Measurements from ENCODE around the gene BCAT1.
"Not testable (repeated sequence)": the region's sequence is repeated elsewhere in the genome, so short reads cannot be mapped to it uniquely, and the experiment has no call there.

Gene BCAT1

DNA sequence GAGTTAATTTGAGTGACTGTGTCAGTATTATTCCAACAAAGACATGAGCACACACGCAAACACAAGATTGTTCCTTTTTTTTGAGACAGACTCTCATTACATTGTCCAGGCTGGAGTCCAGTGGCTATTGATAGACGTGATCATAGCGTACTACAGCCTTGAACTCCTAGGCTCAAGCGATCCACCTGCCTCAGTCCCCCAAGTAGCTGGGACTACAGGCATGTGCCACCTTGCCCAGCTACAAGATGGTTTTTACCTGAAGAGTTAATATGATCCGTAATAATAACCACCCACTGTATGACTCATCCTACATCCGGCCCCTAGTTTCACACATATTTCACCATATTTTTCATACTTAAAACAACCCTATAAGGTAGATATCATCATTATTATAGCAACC lies 26.8 kb downstream of the BCAT1 start:
- no peak for DNase-seq

DNA sequence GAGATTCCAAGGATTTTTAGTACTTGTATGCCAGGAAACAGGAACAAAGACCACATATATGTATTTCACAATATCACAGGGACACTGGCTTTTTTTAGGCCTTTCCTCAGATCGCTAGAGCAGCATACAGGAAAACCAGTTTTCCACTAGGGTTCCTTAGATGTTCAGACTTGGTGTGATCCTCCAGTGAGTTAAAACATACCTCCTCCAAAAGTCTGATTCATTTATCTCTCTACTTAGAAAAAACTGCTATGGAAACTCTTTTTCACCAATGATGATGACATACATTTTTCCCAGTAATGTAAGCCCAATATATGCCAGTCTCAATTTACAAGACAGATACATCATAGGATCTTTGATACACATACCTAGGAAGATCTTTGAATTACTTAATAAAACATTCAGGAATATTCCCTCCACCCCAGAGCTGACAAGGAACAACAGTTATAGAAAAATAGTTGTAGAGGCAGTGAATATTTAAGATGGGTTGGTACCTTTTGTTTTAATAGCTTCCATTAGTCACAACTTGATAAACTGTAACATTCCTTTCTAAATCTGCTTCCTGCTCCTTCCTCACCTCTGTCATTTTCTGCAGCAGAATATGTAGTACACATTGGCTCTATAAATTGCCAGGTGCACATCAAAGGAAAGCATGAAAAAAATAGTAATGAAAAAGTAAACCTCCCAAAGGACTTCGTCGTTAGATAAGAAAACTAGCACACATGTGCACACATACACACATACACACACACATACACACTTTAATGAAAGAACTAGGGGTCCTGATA lies 27.5 kb downstream of the BCAT1 start:
- DNase-seq, result no peak

DNA sequence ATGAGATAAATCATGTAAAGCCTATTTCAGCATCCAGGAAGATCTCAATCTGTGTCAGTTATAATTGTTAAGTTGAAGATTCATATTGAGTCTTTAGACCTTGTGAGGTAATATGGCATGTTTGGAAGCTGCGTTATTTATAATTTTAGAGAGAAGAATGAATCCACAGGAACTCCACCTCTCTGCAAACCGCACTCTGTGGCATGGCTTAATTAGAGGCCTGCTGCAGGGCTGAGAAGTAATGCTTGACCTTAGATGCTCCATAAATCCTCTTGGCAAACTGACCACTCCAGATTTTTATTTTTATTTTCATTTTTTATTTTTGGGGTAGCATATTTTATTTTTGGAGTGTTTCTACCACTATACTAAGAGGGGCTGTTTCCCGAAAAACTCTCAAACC lies 28.8 kb downstream of the BCAT1 start:
- no peak for DNase-seq

DNA sequence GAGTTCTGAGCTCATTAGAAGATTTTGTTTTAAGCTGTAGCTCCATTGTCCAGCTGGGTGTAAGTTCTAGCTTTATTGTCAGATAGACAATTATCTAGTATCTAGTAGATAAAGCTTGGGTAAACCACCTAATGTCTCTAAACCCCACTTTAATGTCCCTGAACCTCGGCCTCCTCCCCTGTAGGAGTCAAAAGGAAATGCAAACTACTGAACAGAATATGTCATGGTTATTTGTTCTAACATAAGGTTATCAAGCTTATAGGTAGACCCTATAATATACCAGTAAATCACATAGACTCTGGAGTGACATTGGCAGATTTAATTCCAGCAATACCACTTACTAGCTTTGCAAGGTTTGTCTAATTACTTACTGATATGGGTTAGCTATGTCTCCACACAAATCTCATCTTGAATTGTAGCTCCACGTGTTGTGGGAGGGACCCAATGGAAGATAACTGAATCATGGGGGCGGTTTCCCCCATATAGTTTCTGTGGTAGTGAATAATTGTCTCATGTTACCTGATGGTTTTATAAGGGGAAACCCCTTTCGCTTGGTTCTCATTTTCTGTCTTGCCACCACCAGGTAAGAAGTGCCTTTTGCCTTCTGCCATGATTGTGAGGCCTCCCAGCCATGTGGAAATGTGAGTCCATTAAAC lies 29.4 kb downstream of the BCAT1 start:
- no peak for DNase-seq

DNA sequence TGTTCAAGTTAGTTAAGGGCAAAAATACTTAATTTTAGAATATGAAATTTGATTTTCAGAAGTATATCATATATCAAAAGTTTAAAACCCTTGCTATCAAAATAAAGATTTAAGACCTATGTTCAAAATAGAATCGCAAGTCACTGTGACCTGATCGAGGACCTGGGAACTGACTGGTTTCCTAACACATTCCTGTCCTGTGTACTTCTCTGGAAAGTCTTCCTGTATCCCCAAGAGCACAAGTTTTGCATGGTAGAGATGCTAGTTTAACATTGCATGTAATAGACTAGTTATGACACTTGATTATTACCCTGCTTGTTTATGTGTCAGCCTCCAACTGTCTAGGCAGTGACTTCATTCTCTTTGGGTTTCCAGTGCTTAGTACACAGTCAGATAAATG lies 30.3 kb downstream of the BCAT1 start:
- DNase-seq, result no peak

DNA sequence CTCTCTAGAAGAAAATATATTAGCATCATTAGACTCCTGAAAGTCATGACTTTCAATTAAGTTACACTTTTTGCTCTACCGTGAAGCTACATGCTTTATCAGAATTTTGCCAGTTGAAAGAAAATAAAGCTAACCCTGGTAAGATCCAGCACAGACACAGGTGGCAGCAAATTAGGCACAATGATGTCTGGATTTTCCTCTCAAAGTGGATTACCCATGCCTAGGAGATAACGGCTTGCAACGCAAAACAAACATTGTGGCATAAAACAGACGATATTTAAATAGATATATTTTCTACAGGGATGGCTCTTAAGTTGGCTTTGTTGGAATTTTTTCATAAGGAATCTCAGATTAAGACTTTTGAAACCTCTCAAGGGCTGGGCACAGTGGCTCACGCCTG lies 33.4 kb downstream of the BCAT1 start:
- DNase-seq, result no peak

DNA sequence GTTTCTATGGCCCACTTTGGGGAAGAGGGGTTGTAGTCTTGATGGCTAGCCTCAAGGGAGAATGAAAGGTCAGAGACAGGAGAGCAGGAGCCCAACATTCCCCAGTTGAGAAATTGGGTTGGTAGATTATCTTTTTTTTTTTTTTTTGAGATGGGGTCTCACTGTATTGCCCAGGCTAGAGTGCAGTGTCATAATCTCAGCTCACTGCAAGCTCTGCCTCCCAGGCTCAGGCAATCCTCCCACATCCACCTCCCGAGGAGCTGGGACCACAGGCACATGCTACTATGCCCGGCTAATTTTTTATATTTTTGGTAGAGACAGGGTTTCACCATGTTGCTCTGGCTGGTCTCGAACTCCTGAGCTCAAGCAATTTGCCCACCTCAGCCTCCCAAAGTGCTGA lies 34.9 kb downstream of the BCAT1 start:
- no peak for DNase-seq

DNA sequence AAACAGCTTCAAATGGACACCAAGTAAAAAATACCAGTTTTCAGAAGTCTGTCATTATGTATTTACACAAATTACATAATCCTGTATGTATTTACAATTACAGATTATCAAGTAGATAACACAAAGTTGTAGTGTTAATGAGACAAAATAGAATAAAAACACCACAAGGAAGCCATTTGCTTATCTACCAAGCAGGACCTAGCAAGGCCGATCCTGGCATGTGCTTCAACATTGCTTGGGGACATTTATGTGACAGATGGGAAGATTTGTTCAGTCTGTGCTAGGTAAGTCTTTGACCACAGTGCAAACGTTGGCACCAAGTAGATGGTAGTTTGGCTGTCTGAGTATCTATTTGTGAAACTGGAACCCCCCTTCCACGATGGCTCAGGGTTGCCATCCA lies 35.8 kb downstream of the BCAT1 start:
- DNase-seq, result no peak

DNA sequence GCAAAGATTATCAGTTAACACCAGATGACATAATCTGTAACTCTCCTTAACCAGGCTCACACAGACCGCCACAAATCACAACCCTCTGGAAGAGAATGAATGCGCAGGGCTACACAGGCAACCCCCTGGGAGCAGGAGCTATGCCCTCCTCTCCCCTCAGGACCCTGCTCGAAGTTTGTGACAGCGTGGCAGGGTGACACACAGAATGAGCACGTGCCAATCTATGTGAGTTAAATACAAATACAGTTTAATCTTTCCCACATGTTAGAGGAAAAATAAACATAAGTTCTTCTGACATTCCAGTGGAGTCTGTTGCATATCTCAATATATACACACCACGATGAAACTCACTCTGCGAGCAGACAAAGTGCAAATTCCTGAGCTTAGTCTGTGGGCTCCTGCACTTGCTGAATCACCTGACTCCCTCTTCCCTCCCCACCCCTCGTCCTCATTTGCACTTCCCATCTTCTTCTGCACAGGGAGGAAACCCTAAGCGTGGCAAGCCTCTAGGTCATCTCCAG lies 37.6 kb downstream of the BCAT1 start:
- DNase-seq, result no peak

DNA sequence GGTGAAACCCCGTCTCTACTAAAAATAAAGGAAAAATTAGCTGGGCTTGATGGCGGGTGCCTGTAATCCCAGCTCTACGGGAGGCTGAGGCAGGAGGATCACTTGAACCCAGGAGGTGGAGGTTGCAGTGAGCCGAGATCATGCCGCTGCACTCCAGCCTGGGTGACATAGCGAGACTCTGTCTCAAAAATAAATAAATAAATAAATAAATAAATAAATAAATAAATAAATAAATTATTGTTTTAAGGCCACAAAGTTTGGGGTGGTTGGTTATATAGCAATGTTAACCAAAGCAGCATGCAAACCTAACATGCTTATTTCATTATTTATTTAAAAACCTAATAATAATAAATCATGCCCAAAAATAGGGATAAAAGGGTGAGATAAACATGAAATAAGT lies 38.7 kb downstream of the BCAT1 start:
- DNase-seq, result not testable (repeated sequence)

DNA sequence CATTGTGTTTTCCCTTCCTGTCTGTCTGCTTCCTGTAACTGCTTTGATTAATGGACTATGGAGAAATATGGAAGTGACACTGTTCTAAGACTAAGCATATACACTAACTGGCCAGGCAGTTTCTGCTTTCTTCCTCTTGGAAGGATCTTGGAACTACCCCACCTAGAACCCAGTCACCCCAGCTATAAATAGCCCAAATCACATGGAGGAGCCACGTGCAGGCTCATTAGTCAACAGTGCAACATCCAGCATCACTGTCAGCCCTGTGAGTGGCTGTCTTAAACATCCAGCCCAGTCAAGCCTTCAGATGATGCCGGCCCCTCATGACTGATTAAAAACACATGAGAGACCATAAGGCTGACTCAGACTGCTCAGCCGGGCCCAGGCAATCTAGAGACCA lies 39.2 kb downstream of the BCAT1 start:
- DNase-seq, result no peak

DNA sequence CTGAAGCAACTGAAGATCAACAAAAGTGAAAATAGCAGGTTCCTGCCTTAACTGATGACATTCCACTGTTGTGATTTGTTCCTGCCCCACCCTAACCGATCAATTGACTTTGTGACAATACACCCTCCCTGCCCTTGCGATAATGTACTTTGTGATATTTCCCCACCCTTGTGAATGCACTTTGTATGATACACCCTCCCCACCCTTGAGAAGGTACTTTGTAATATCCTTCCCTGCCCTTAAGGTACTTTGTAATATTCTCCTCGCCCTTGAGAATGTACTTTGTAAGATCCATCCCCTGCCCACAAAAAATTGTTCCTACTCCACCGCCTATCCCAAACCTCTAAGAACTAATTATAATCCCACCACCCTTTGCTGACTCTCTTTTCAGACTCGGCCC lies 41.4 kb downstream of the BCAT1 start:
- DNase-seq, result no peak

DNA sequence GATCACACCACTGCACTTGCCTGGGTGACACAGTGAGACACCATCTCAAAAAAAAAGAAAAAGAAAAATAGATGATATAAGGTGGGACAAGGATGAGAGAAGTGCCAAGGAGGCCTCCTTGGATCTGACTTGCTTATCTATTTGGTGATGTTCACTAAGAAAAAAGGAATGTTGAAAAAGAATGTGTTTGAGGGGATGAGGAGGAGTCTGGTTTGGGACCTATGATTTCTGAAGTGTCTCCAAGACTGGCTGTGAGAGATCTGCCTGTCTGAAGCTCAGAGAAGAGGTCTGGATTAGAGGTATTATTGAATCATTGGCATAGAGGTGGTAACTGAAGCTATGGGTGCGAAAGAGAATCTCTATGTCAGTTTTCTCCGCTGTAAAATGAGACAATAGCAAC lies 42.8 kb downstream of the BCAT1 start:
- DNase-seq, result no peak

DNA sequence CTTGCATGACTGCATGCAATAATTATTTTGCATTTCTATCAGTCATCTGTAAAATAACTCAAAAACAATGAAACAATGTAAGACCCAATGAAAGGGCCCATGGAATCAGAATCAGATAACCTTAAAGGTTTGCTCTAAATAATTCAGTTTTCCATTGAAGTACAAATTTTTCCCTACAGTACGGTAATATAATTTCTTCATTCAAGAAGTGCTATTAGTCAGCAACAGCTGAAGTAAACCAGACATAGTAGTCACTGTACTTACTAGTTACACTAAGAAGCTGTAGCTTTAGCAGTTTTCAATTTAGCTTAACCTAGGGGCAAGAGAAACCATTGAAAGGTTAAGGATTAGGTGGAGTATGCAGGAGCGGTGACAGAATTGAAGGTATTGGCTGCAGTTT lies 43.5 kb downstream of the BCAT1 start:
- DNase-seq, result no peak

DNA sequence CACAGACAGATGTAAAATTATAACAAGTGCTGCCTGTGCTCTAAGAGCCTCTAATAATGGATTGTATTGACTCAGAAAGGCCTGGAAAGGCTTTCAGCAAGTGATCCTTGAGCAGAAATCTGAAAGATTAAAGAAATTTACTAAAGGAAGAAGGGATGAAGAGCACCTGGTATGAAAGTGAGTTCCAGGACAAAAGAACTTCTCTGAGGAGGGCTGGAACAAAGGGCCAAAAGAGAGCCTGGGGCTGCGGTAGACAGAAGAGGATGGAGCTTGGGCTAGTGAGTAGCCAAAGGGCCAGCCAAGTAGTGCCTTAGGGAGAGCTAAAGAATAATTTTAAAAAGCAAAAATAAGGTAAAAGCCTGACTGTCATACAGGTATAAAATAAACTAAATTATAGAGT lies 44.0 kb downstream of the BCAT1 start:
- DNase-seq, result no peak

DNA sequence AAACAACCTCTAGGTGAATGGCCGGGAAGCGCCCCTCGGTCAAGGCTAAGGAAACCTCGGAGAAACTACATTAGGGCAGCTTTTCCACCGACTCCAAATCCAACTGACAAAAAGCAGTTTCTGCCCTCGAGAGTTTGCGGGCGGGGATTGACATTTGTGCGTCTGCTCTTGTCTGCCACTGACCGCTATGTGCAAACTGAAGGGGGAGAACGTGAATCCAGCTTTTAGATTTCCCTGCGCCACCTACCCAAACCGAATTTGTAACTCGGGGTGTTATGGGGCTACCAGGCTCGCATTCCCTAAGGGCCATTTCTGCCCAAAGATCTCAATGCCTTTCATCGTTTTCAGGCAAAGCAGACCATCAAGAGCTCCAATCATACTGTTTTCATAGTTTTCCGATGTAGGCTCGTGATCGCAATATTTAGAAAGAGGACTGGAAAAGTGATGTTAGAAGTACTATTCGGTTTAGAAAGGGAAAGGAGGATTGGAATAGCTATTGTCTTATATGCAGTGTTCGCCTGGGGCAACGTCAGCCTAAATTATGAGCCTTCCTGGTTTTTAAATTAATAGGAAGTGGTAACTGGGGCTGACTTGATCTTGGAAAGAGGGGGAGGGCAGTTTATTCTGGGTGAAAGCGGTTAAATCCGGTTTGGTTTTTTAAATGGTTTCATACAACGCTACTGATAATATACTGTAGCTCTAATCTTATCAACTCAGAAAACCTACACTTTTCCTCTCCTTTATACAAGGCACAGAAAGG lies 45.4 kb downstream of the BCAT1 start:
- DNase-seq, result no peak

DNA sequence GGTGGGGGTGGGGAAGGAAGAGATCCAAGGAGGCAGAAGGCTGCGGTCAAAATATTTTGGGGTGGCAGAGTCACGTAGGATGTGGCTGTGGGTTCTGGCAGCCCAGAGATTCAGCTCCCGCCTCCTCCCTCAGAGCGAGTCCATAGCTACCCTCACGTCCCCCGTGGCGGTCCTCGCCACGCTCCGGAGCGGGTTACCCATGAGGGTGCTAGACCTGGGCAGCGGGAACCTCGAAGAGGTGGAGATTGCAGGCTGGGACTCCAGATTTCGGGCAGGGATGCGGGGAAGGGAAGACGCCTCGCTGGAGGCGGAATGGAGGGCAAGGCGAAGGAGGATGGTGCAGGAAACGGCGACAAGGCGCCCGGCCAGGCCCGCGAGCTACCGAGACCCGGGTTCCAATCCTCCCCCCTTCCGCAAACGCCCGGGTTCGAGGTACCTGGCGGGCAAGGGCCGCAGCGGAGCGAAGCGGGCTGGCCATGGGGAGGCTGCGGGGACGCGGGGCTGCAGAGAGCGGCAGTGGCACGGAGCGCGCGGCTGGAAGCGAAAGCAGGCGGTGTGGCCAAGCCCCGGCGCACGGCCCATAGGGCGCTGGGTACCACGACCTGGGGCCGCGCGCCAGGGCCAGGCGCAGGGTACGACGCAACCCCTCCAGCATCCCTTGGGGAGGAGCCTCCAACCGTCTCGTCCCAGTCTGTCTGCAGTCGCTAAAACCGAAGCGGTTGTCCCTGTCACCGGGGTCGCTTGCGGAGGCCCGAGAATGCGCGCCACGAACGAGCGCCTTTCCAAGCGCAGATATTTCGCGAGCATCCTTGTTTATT lies 46.2 kb downstream of the BCAT1 start:
- DNase-seq, result no peak

DNA sequence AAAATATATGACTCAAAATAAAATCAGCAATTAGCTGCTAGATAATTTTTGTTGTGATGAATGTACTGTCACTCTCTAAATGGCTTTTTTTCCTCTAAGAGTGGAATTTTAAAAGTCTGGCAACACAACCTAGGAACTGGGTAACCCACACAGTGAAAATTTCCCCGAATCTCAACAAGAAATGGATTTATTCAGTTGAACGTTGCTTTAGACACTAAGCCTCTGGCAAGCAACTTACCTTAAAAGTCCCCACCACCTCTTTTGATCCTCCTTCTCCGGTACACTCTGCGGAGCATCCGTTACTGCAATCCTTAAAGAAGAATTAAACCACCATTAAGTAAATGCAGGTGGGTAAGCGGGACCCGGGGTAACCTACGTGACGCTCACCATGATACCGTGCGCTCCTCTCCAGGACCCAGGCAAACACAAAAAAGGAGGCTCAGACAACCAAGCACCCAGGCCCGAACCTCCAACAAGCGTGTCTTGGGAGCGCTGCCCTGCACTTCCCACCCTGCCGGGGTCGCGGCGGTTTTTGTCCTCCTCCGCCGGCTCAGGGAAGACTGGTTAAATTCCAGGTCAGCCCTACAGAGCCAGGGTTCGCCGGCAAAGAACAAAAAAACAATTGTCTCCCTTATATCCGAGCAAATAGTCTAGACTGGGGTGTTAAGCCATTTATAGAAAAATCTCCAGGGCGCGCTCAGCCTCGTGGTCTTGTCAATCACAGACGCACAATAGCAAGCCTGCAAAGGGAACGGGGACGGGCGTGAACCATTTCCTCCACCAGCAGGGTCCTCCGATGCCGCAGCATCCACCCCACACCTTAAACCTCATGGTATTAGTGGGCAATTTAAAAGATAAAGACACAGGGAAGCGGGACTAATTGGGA lies 47.1 kb downstream of the BCAT1 start:
- DNase-seq, result no peak

DNA sequence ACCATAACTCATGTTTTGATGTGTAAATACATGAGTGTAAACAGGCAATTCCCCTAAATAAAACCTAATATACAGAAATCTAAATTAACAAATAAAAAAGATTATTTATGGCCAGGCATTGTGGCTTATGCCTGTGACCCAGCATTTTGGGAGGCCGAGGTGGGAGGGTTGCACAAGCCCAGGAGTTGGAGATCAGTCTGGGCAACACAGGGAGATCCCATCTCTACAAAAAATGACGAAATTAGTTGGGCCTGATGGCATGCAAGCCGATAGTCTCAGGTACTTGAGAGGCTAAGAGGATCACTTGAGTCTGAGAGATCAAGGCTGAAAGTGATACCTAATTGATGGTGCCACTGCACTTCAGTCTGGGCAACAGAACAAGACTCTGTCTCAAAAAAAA lies 48.7 kb downstream of the BCAT1 start:
- DNase-seq, result no peak

DNA sequence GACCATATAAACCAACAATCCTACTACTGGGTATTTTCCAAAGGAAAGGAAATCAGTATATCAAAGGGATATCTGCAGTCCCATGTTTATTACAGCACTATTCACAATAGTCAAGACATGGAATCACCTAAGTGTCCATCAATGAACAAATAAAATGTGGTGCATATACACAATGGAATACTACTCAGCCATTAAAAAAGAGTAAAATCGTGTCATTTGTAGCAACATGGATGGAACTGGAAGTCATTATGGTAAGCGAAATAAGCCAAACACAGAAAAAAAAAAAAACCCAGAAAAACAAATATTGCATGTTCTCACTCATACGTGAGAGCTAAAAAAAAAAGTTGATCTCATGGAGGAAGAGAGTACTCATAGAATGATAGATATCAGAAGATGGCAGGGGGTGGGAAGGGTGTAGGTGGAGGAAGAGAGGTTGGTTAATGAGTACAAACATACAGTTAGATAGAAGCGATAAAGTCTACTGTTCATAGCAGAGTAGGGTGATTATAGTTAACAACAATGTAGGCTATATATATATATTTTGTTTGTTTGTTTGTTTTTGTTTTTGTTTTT lies 49.3 kb downstream of the BCAT1 start:
- no peak for DNase-seq

DNA sequence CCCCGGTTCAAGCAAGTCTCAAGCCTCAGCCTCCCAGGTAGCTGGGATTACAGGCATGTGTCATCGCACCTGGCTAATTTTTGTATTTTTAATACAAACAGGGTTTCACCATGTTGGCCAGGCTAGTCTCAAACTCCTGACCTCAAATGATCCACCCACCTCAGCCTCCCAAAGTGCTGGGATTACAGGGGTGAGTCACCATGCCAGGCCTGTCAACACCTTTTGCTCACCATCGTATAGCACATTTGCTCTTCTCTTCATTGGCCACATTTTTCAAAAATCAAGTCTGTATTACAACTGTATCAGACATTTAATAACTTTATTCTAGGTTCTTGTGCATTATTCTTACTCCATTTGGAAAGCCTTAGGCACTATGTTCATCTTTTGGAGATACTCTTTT lies 50.3 kb downstream of the BCAT1 start:
- DNase-seq, result no peak

DNA sequence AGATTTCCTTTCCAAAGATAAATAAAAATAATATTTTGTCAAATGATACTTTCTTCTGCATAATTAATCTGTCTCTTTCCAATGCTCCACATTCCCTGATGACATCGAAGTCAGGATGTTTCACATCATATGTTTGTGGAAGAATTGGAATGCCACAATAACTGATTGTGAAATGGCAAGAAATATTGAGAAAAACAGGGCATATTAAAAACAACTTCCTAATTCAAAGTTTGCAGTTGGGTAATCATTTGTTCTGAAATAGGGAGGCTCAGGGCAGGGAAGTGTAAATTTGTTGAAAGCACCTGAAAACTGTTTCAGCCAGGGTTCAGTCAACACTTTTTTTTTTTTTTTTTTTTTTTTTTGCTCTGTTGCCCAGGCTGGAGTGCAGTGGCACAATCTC lies 50.7 kb downstream of the BCAT1 start:
- no peak for DNase-seq

Measured in NCI-H345 (cell line).